IMR-90 (cell line): ENCODE results near the gene CC2D2A. TPM values are rescaled to one million over a fixed set of nuclear protein-coding genes. Genes with fewer than 3 reads are reported as not detected.

Experiments used
- ATAC-seq: fragments of 200-7000 bp; cut with Tn5 transposase; 2 replicates; pipeline ENCODE4 v1.9.1; 2020; ENCODE audit warnings: low read depth, mild to moderate bottlenecking, moderate library complexity
- BruUV-seq: library from RNA; stranded (reverse); fragments of 400-500 nt; replicated peaks from 2 replicates; lab custom pipeline; 2021; lab: Mats Ljungman, UMichigan
- CTCF ChIA-PET: fragments of 300-600 bp; formaldehyde crosslinking; extraction: SDS; loops from one replicate; lab custom pipeline; 2021; ENCODE audit warnings: antibody characterized with exemption; lab: Yijun Ruan, JAX
- POLR2A ChIA-PET: fragments of 300-600 bp; sonication (Branson Sonifier 250); formaldehyde crosslinking; loops from one replicate; lab custom pipeline; 2022; ENCODE audit warnings: antibody characterized with exemption; ENCODE audit not compliant: unreplicated experiment; lab: Charles Lee
- DNase-seq: peaks from one replicate; pipeline ENCODE4 v3.0.0; 2013
- H2AFZ ChIP-seq: replicated peaks from 2 replicates; pipeline ENCODE3; 2013; ENCODE audit warnings: low read length, mild to moderate bottlenecking; ENCODE audit not compliant: poor library complexity
- H2AK5ac ChIP-seq: 2 replicates; pipeline ENCODE4 v1.6.1; 2013; ENCODE audit warnings: low read depth, low read length, inconsistent platforms
- H2AK9ac ChIP-seq: replicated peaks from 2 replicates; pipeline ENCODE3; 2013; ENCODE audit warnings: mild to moderate bottlenecking, low read depth, low read length, moderate library complexity; ENCODE audit not compliant: poor library complexity
- H2BK120ac ChIP-seq: 2 replicates; pipeline ENCODE4 v1.6.1; 2013; ENCODE audit warnings: low read depth, low read length, inconsistent platforms
- H2BK15ac ChIP-seq: 3 replicates; pipeline ENCODE4 v1.6.1; 2013; ENCODE audit warnings: low read depth, low read length, inconsistent platforms
- H2BK20ac ChIP-seq: 2 replicates; pipeline ENCODE4 v1.6.1; 2013; ENCODE audit warnings: low read depth, mild to moderate bottlenecking, inconsistent platforms, low read length, moderate library complexity
- H2BK5ac ChIP-seq: 2 replicates; pipeline ENCODE4 v1.6.1; 2013; ENCODE audit warnings: mild to moderate bottlenecking, low read depth, low read length, inconsistent platforms; ENCODE audit not compliant: poor library complexity, severe bottlenecking
- H3K14ac ChIP-seq: replicated peaks from 2 replicates; pipeline ENCODE4 v1.6.1; 2013; ENCODE audit warnings: low read depth, low read length, inconsistent platforms
- H3K18ac ChIP-seq: 2 replicates; pipeline ENCODE4 v1.6.1; 2013; ENCODE audit warnings: low read depth, low read length, control low read depth
- H3K23ac ChIP-seq: 2 replicates; pipeline ENCODE4 v1.6.1; 2013; ENCODE audit warnings: low read depth, low read length, inconsistent platforms
- H3K27ac ChIP-seq: 2 replicates; pipeline ENCODE4 v1.5.1; 2013; ENCODE audit warnings: mild to moderate bottlenecking, control low read depth, low read length; ENCODE audit not compliant: insufficient read depth
- H3K27me3 ChIP-seq: 2 replicates; pipeline ENCODE4 v1.6.1; 2013; ENCODE audit warnings: low read length; ENCODE audit not compliant: control insufficient read depth, insufficient read depth
- H3K36me3 ChIP-seq: 2 replicates; pipeline ENCODE4 v1.6.1; 2013; ENCODE audit warnings: low read length, mixed read lengths; ENCODE audit not compliant: control insufficient read depth, insufficient read depth
- H3K4ac ChIP-seq: 2 replicates; pipeline ENCODE4 v1.6.1; 2013; ENCODE audit warnings: low read depth, low read length, inconsistent platforms
- H3K4me1 ChIP-seq: 2 replicates; pipeline ENCODE4 v1.6.1; 2013; ENCODE audit warnings: low read length, mixed read lengths; ENCODE audit not compliant: control insufficient read depth, insufficient read depth
- H3K4me2 ChIP-seq: 2 replicates; pipeline ENCODE4 v1.6.1; 2013; ENCODE audit warnings: low read depth, mild to moderate bottlenecking, control low read depth, low read length, moderate library complexity
- H3K4me3 ChIP-seq: 2 replicates; pipeline ENCODE4 v1.5.1; 2013; ENCODE audit warnings: low read depth, mild to moderate bottlenecking, control low read depth, low read length, moderate library complexity; ENCODE audit not compliant: insufficient read depth
- H3K56ac ChIP-seq: 2 replicates; pipeline ENCODE4 v1.6.1; 2013; ENCODE audit warnings: low read length, inconsistent platforms; ENCODE audit not compliant: insufficient read depth; ENCODE audit errors: extremely low read depth
- H3K79me1 ChIP-seq, 2 experiments: 2 replicates each; pipeline ENCODE4 v1.6.1; 2013; ENCODE audit warnings: low read length in 2 of 2, inconsistent platforms in 1 of 2, low read depth in 1 of 2
- H3K9ac ChIP-seq: 2 replicates; pipeline ENCODE4 v1.6.1; 2013; ENCODE audit warnings: low read depth, low read length, control low read depth
- H3K9me1 ChIP-seq: 2 replicates; pipeline ENCODE4 v1.6.1; 2013; ENCODE audit warnings: low read length, inconsistent platforms; ENCODE audit not compliant: insufficient read depth
- H3K9me3 ChIP-seq: 2 replicates; pipeline ENCODE4 v1.6.1; 2013; ENCODE audit warnings: low read length; ENCODE audit not compliant: control insufficient read depth, insufficient read depth
- H4K20me1 ChIP-seq: 2 replicates; pipeline ENCODE4 v1.6.1; 2013; ENCODE audit warnings: low read length, inconsistent platforms; ENCODE audit not compliant: insufficient read depth
- H4K5ac ChIP-seq: 2 replicates; pipeline ENCODE4 v1.6.1; 2013; ENCODE audit warnings: mild to moderate bottlenecking, low read depth, low read length, control low read depth
- H4K8ac ChIP-seq, 2 experiments: 2 replicates each; pipeline ENCODE4 v1.6.1; 2013; ENCODE audit warnings: low read depth in 2 of 2, low read length in 2 of 2, control low read depth in 1 of 2, inconsistent platforms in 1 of 2
- H4K91ac ChIP-seq: 2 replicates; pipeline ENCODE4 v1.6.1; 2013; ENCODE audit warnings: low read depth, low read length, inconsistent platforms; ENCODE audit not compliant: insufficient read depth
- CEBPB ChIP-seq: IDR thresholded peaks from 2 replicates; pipeline ENCODE4 v1.6.1; 2012; ENCODE audit warnings: low read depth, low read length, improper control_type of control experiment
- FOS ChIP-seq: fragments of 150-350 bp; IDR thresholded peaks from 2 replicates; pipeline ENCODE4 v1.6.1; 2016; ENCODE audit warnings: low read depth, low read length
- MAZ ChIP-seq: IDR thresholded peaks from 2 replicates; pipeline ENCODE4 v1.6.1; 2012; ENCODE audit warnings: low read depth, mild to moderate bottlenecking, low read length, improper control_type of control experiment, moderate library complexity, borderline replicate concordance
- MXI1 ChIP-seq: IDR thresholded peaks from 2 replicates; pipeline ENCODE4 v1.6.1; 2012; ENCODE audit warnings: low read depth, mild to moderate bottlenecking, low read length, moderate library complexity, borderline replicate concordance
- POLR2A ChIP-seq: IDR thresholded peaks from 2 replicates; pipeline ENCODE4 v1.6.1; 2012; ENCODE audit warnings: mild to moderate bottlenecking, low read depth, low read length
- RCOR1 ChIP-seq: IDR thresholded peaks from 2 replicates; pipeline ENCODE4 v1.6.1; 2012; ENCODE audit warnings: mild to moderate bottlenecking, low read length, improper control_type of control experiment; ENCODE audit not compliant: insufficient replicate concordance
- SMC3 ChIP-seq: fragments of 150-350 bp; IDR thresholded peaks from 2 replicates; pipeline ENCODE4 v1.6.1; 2016; ENCODE audit warnings: low read depth, mild to moderate bottlenecking, antibody characterized with exemption, low read length, moderate library complexity
- WGBS, 2 experiments: methylation state at CpG; one replicate each; pipeline versions ENCODE4 v1.1.5 to v1.1.7; 2013; ENCODE audit warnings: missing lambda C conversion rate in 2 of 2; ENCODE audit not compliant: insufficient read length in 1 of 2; ENCODE audit errors: extremely low coverage in 2 of 2; 5-methylcytosine and 5-hydroxymethylcytosine counted together
- dilution Hi-C: fragments of 300-500 bp; cut with HindIII; formaldehyde crosslinking; loops from one replicate; pipeline ENCODE4 v1.14.3; 2018; ENCODE audit warnings: low sequenced_read_pairs; ENCODE audit not compliant: unreplicated experiment
- in situ Hi-C: fragments of 300-500 bp; cut with MboI; formaldehyde crosslinking; loops from 3 replicates; pipeline ENCODE4 v1.14.3; 2019; ENCODE audit warnings: low sequenced_read_pairs, inconsistent platforms, mixed read lengths
- intact Hi-C: fragments of 100-400 bp; cut with micrococcal nuclease; formaldehyde crosslinking; loops from 2 replicates; pipeline ENCODE4 v1.10.0; 2022
- polyA plus RNA-seq, 3 experiments: library from polyadenylated mRNA; depleted of rRNA; stranded (reverse); fragments of >200 nt; gene quantifications; 2 replicates each; pipeline ENCODE4 v1.2.3, GENCODE V29; 2012; ENCODE audit warnings: low replicate concordance in 1 of 3
- total RNA-seq: library from RNA; depleted of rRNA; stranded (reverse); fragments of >200 nt; gene quantifications from 2 replicates; pipeline ENCODE4 v1.2.3, GENCODE V29; 2012
- TF ChIP-seq, protein P1 (sequence below): fragments of 150-350 bp; IDR thresholded peaks from 2 replicates; pipeline ENCODE4 v1.6.1; 2016; ENCODE audit warnings: low read depth, mild to moderate bottlenecking, low read length, moderate library complexity, borderline replicate concordance
- TF ChIP-seq, protein P2 (sequence below): conservative IDR thresholded peaks from 2 replicates; pipeline ENCODE4 v1.5.1; 2012; ENCODE audit warnings: mild to moderate bottlenecking, low read depth, low read length, improper control_type of control experiment
- TF ChIP-seq, protein P3 (sequence below): fragments of 150-350 bp; IDR thresholded peaks from 2 replicates; pipeline ENCODE4 v1.6.1; 2017; ENCODE audit warnings: mild to moderate bottlenecking, antibody characterized with exemption, low read length, low read depth

CC2D2A gene
- total and polyA plus RNA-seq, 2 of the 4 experiments (the other 2 are of a cell fraction) = 20.8 to 26.3 TPM

DNA sequence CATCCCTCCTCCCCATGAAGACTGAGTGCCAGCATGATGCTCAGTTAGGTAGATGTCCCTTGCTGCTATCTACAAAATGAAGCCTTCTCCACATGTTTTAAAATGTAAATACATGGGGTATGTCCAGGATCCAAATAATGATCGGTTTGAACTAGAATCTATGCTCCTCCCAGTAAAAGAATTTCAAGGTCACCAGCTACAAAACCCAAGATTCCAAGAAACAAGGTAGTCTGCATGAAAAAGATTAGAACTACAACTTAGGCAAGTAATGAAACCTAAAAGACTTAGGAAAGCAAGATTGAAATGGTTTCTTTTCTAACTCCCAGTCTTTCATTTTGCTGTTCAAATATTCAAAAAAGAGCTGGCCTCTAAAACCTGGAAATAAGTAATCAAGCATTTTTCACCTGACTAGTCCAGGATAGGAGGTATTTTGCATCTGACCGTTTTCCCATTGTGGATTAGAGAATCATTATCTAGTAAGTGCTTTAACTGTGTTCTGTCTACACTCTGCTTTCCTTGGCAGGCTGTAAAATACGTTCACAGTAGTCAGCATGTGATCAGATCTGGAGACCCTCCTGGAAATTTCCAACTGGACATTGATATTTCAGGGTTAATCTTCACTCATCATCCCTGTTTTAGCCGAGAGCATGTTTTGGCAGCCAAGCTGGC is 57.4 kb downstream of the CC2D2A start:
- intact Hi-C loops (no loop called here), in situ Hi-C loops (no loop called here), dilution Hi-C loops (no loop called here)
- Histone ChIP-seq H2BK15ac (no peak overlapping the region), H3K14ac (no peak overlapping the region), H2BK120ac (no peak overlapping the region), H4K8ac (no peak overlapping the region), H4K20me1 (no peaks in the 10 kb centered on the region), H3K18ac (no peak overlapping the region), H3K9me1 (0 out of 2 replicates have a peak, but pooled peaks cover 5% of the 10 kb centered on the region), H3K4me1 (no peaks in the 10 kb centered on the region), H2AK5ac (no peak overlapping the region), H3K9ac (no peak overlapping the region), H2AK9ac (no peak overlapping the region), H2AFZ (no peak overlapping the region), H2BK20ac (no peak overlapping the region), H3K79me1 (no peaks in the 10 kb centered on the region), H3K36me3 (peaks cover 16% of the 10 kb centered on the region), H3K4ac (no peak overlapping the region), H2BK5ac (no peak overlapping the region), H3K56ac (no peak overlapping the region), H3K9me3 (no peaks in the 10 kb centered on the region), H3K4me2 (no peak overlapping the region), H3K27me3 (no peaks in the 10 kb centered on the region), H4K5ac (no peak overlapping the region), H3K23ac (no peak overlapping the region), H4K91ac (no peak overlapping the region), H3K4me3 (no peak overlapping the region), H3K27ac (no peak overlapping the region)
- ChIA-PET POLR2A (no interaction called here), CTCF (no interaction called here)
- DNase-seq (no peak), ATAC-seq (no peak)
- WGBS, 2 experiments = no CpG with 5 or more reads among the region's 4 CpGs
- no peak for TF ChIP-seq POLR2A
- TF ChIP-seq, protein P1, sequence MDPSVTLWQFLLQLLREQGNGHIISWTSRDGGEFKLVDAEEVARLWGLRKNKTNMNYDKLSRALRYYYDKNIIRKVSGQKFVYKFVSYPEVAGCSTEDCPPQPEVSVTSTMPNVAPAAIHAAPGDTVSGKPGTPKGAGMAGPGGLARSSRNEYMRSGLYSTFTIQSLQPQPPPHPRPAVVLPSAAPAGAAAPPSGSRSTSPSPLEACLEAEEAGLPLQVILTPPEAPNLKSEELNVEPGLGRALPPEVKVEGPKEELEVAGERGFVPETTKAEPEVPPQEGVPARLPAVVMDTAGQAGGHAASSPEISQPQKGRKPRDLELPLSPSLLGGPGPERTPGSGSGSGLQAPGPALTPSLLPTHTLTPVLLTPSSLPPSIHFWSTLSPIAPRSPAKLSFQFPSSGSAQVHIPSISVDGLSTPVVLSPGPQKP = no peak
- TF ChIP-seq MAZ = no peak
- no peak for TF ChIP-seq FOS
- TF ChIP-seq CEBPB = no peak
- TF ChIP-seq, protein P2, sequence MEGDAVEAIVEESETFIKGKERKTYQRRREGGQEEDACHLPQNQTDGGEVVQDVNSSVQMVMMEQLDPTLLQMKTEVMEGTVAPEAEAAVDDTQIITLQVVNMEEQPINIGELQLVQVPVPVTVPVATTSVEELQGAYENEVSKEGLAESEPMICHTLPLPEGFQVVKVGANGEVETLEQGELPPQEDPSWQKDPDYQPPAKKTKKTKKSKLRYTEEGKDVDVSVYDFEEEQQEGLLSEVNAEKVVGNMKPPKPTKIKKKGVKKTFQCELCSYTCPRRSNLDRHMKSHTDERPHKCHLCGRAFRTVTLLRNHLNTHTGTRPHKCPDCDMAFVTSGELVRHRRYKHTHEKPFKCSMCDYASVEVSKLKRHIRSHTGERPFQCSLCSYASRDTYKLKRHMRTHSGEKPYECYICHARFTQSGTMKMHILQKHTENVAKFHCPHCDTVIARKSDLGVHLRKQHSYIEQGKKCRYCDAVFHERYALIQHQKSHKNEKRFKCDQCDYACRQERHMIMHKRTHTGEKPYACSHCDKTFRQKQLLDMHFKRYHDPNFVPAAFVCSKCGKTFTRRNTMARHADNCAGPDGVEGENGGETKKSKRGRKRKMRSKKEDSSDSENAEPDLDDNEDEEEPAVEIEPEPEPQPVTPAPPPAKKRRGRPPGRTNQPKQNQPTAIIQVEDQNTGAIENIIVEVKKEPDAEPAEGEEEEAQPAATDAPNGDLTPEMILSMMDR = no peak
- no peak for TF ChIP-seq MXI1
- no peak for TF ChIP-seq SMC3
- TF ChIP-seq, protein P3, sequence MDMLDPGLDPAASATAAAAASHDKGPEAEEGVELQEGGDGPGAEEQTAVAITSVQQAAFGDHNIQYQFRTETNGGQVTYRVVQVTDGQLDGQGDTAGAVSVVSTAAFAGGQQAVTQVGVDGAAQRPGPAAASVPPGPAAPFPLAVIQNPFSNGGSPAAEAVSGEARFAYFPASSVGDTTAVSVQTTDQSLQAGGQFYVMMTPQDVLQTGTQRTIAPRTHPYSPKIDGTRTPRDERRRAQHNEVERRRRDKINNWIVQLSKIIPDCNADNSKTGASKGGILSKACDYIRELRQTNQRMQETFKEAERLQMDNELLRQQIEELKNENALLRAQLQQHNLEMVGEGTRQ = no peak
- TF ChIP-seq RCOR1 = no peak
- no TSS peak for BruUV-seq
